GM18508 (cell line): ENCODE measurements around the gene SUSD4.

Source experiments
- ATAC-seq: cut with Tn5 transposase; IDR thresholded peaks from one replicate; pipeline ENCODE4 v1.9.1; 2021; ENCODE audit warnings: moderate number of reproducible peaks; ENCODE audit not compliant: insufficient read depth, unreplicated experiment

The SUSD4 gene

DNA sequence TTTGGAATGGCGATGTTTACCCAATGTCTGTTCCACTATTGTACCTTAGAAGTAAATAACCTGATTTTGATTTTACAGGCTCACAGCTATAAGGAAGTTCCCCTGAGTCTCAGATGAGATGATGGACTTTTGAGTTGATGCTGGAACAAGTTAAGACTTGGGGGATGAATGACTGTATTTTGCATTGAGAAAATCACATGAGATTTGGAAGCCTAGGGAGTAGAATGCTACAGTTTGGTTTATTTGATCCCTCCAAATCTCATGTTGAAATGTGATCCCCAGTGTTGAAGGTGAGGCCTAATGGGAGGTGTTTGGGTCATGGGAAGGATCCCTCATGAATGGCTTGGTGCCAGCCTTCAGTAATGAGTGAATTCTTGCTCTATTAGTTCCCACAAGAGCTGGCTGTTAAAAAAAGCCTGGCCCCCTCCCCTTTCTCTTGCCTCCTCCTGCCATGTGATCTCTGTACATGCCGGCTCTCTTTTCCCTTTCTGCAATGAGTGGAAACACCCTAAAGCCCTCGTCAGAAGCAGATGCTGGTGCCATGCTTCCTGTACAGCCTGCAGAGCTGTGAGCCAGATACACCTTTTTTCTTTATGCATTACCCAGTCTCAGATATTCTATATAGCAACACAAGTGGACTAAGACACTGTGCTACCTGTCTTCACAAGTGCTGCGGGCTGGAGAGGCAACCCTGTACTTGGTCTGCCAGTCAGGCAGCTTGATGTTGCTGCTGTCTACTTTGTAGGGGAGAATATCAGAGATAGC is 143.9 kb downstream of the SUSD4 start:
- ATAC-seq, result no peak

DNA sequence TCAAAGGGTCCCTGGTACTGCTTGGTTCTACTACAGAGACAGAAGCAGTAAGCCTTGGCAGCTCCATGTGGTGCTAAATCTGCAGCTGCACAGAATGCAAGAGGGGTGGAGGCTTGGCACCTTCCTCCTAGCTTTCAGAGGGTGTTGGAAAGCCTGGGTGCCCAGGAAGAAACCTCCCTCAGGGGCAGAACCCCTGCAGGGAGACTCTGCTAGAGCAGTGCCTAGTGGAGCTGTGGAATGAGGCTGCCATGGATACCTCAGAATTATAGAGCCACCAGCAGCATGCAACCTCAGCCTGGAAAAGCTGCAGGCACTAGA is 144.7 kb downstream of the SUSD4 start:
- no peak for ATAC-seq

DNA sequence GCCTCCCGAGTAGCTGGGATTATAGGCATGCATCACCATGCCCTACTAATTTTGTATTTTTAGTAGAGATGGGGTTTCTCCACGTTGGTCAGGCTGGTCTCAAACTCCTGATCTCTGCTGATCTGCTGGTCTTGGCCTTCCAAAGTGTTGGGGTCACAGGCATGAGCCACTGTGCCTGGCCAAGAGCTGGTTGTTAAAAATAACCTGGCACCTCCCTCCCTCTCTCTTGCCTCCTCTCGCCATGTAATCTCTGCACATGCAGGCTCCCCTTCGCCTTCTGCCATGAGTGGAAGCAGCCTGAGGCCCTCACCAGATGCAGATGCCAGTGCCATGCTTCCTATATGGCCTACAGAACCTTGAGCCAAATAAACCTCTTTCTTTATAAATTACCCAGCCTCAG is 146.2 kb downstream of the SUSD4 start:
- no peak for ATAC-seq

DNA sequence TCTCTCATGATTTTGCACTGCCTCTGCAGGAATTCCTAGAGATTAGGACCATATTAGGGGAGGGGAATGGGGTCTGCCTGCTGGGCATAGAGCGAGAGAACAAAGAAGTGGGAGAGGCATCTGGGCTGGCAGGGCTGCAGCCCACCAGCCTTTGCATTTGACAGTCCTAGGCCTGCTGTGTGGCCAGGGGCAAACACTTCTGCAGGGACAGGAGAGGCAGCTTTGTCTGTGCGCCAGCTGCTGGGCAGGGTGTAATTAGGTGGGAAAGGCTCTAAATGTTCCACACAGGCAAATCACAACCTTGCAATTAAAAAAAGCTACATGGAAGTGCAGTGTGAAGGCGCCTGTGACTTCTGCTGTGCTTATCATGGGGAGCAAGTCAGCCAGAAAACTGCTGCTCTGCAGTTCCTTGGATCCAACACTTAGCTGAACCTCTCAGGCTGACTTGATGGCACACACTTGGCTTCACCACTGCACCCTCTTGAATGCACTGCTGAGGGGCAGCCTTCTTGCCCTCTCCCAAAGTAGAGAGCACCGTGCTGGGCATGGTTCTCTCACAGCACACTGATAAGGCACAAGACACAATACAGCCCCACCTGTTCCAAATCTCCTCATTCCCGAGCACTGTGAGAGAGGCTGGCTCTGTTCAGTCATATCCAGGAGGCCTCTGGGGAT is 147.3 kb downstream of the SUSD4 start:
- ATAC-seq, result no peak

DNA sequence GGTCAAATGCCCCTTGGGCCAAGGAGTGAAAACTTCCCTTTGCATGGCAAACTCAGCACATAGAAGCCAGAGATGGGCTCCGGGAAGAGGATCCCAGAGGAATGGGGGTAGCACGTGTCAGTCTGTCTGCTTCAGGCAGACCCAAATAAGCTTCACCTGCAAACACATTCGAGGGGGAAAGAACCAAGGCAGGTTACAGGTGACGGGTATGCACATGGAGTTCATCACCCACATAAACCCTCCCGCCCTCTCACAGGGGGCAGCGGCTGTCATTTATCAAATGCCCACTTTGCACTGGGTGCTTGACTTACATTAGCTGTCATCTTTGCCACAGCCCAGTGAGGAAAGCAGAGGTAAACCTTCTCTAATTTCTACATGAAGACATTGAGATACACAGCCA is 147.9 kb downstream of the SUSD4 start:
- no peak for ATAC-seq

DNA sequence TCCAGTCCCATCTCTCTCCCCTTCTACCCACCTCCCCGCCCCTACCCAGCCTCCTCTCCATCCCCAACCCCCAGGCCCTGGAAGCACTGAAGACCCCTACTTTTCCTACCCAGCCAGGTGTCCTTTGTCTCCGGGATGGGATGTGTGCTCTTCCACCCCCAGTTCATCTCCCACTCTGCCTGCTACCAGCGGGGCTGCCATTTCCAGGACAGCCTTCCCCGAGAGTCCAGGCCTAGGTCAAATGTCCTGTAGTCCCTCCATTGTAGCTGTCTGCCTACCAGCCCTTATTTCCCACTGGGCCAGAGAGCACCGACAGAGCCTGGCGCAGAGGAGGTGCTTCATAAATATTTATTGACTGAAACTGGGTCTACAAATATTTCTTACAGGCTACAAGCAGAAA is 148.9 kb downstream of the SUSD4 start:
- no peak for ATAC-seq

DNA sequence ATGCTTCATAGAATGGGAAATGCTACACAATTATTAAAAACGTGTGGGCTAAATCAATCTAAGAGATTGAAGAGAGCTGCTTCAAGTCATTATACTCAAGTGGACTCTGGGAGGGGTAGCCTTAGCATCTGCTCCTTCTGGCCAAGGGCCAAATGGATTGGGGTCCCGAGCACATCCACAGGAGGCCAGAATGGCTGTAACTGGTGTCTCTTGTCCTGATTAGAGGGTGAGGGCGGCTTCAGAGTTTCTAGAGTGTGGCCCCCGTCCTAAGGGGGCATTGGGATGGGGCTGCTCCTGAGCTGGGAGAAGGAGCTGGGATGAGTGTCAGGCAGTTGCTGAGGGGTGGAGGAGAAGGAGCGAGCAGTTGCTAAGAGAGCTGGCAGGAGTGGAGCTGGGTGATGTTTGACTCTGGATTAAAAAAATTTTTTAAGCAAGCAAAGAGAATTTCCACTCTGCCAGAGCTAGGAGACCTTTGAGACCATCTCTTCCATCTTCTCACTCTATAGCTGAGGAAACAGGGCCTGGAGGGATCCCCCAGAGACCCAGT is 149.6 kb downstream of the SUSD4 start:
- no peak for ATAC-seq

DNA sequence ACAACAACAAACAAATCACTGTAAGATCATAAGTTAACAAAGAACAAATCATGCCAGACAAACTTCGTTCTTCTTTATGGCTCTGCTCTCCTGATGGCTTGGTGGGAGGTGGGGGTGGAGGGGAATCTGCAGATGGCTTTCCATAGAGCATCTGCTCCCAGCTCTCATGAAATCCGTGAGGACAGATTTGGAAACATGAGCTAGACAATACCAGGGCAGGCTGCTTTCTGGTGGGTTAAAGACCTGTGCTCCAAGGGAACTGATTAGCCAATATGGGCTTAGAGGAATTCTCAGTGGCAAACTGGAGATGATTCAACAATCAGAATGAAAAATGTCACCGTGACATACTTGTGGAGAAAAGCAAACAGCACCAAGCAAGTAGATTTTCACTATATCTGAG is 151.5 kb downstream of the SUSD4 start:
- ATAC-seq, result no peak

DNA sequence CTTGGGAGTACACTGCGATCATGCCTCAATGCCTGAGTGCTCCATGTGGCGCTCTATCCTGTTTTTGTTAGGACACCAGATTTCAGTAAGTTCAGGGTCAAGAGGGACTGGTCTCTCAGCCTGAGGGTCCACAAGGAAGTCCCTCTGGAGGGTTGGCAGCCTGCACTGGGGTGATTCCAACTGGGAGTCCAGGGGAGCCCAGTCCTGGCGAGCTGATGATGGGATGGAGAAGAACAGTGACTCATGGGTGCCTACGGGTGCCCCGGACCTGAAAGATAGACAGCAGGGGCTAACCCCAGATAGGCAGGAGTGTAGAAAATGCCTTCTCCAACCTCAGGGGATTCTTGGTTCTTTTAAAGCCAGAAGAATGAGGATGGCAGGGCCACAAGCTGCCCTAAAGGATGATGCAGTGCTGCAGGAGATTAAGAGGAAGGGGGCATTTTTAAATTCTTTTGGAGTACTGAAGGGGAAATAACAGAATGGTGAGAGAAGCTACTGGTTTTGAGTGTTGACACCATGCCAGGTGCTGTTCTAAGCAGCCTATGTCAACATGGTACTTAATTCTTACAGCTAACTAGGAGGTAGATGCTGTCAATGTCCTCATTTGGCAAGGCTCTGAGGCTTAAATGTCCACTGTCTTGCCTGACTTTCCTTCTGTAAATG is 152.5 kb downstream of the SUSD4 start:
- no peak for ATAC-seq

DNA sequence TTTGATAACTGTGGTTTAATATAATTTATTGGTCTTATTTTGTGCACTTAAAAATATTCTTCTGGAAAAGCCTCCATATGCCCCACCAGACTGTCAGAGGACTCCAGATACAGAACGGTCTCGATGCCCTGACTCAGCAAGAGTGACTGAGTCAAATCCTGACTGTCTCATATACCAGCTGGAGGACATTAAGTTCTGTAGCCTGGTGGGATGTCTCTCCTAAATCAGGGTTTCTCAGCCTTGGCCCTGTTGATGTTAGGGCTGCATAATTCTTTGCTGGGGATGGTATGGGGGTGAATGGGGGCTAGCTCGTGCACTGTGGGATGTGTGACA is 153.2 kb downstream of the SUSD4 start:
- ATAC-seq, result no peak

DNA sequence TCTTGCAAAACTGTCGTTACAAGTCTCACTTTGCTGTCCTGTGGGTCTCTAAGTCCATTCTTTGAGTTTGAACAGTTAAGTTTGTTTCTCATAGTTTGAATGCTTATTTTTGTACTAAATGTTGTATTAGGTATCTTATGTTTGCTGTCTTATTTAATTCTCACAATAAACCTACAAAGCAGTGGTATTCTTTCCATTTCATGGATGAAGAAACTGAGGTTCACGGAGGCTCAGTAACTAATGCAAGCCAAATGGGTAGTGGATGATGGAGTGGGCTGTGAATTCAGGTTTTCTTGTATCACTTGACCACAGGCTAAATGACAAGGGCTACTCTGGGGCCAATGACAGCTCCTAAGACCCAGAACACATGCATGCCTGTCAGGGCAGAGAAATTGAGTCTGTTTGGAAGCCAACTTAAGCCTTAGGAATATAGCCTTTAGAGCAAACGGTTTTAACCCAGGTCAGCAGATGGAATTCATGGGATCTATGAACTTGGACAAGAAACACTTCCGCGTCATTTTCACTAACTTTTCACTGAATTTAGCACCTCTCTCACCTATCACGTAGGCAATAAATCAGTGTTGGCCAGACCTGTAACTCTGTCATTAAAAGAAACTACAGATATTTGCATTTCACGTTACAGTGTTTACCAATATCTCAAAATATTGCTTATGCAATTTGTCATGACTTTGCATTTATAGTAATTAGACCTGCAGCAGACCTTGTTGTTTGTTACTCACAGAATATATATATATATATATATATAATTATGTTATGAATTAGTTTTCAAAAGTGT is 153.8 kb downstream of the SUSD4 start:
- ATAC-seq, result no peak

DNA sequence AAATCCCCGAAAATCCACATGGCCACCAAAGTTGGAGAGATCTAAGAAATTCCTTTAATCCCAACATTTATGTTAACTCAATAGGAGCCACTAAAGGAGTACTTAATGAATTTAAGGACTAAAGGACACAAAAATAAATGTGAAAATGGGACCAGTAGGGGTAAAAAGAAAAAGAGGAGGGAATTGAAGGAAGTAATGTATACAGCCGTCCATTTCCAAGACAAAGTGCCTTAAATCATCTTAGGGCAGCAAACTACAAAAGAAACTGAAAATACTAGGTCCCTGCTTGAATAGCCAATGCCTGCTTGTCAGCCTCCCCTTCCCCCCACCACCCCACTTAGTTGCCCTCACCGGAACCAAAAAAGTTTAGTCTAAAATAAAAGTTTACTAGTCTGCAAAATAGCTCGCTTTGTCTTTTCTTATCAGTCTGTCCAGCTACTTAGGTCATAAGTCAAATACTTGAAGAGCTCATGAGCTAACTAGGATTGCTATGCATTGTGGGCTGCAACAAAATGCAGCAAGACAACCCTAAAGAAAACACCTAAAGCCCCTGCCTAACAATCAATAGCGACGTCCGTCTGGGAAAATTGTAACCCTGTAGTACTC is 154.6 kb downstream of the SUSD4 start:
- ATAC-seq, result no peak

DNA sequence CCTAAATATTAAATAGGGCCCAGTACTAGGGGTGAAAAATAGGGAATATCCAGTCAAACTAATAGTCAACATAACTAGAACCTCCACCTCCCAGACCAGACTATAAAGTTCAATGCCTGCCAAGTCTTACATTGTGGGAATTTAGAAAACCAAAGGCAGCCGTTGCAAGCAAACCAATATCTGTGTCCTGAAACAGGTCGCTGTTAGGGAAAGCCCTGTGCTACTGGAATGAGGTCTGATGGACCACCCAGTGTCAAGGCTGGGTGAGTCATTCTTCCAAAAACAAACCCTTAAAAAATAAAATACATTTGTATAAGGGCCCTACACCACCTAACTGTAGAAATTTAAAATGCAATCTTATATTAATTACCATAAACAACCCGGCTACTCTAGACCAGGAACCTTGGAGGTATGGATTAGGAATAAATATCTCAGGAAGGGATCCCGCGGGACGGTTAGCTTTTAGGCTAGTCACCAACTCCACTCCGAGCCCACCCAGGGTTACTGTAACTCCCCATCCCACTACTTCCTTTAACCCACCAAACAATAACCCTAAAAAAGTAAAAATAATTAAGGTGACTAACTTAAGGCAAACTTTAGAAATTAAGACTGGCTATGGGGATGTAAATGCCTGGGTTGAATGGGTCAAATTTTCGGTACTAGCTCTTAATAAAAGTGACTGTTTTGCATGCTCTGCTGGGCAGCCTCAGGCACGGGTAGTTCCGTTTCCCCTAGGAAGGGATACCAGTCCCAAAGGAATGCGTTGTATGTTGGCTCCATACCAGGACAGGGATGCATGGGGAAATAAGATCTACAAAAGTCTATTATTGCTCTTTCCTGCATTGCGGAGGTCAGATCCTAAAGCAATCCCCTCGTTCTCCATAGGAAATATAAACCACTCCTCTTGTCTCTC is 155.6 kb downstream of the SUSD4 start:
- no peak for ATAC-seq

DNA sequence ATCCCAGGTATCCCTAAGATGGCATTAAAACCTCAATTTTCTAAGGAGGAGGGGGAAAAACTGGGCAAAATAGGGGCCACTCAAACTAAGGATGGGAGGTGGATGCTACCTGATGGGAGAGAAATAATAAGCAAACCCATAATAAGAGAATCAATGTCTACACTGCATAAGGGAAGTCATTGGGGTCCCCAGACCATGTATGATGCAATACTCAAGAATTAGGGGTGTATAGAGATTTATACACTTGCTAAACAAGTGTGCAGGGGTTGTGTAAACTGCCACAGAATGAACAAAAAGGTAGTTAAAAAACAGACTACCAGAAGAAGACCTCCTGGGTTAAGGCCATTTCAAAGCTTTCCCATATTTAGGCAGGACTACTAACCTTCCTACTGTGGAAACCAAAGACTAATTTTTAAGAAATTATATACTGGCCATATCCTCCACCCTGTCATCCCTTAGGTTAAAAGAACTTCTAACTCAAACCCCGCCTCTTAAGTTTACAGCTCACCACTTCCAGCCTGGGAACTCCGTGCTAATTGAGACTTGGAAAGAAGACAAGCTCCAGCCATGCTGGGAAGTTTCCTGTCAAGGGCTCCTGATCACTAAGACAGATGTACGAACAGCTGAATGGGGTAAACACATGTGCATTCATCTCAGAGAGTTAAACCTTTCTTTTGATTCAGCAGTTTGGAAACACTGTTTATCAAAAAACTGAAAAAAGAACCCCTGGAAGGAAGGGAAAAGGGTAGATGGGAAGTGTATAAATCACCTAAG is 156.5 kb downstream of the SUSD4 start:
- no peak for ATAC-seq

DNA sequence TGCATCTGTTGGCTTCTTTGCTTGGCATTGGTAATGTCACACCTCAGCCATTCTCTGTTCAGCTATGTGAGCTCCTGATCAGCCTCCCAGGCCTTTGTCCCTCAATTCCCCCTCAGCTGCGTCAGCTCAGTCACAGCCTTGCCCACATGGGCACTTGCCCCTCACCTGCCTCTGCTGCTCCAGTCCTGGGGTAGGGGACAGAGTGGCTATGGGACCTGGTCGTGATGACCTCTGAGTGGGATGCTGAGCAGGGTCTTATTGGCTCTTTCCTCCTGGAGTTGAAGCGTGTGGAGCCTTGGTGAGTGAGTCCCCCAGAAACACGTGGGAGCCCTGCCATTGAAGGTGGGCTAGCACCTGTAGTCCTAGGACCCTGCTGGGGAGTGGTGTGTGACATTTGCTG is 159.6 kb downstream of the SUSD4 start:
- ATAC-seq, result no peak

DNA sequence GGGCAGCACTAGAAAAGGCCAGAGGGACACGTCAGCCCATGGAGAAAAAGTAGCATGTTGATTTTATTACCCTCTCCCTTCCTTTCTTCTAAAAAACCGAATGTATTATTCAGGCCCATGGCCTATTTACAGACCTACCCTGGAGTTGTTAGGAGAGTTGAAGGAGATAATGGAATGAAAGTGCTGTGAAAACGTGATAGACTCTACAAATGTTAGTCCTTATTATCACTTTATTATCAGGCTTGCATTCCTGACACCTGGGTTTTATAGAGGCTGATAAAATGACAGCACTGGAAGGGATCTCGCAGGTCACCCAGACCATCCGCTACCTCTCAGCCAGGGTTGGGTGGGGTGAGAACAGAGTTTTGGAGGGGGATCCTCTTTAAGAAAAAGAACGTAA is 160.3 kb downstream of the SUSD4 start:
- no peak for ATAC-seq

DNA sequence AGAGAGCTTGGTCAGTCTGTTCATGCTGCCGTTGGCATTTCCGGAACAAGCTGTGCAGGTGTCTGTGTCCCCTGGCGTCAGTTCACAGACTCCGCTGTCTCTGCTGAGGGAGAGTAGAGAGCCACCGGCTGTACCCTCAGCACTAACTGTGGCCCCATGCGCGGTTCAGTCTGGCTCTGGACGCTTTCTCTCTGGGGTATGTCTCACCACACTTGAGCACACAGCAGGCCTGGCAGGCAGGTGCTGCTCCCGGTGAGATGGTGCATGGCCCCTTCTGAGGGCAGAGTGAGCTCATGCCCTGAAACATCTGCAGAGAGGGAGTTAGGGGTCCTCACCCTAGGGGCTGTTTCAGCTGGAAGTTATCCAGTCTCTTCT is 161.0 kb downstream of the SUSD4 start:
- ATAC-seq, result no peak

DNA sequence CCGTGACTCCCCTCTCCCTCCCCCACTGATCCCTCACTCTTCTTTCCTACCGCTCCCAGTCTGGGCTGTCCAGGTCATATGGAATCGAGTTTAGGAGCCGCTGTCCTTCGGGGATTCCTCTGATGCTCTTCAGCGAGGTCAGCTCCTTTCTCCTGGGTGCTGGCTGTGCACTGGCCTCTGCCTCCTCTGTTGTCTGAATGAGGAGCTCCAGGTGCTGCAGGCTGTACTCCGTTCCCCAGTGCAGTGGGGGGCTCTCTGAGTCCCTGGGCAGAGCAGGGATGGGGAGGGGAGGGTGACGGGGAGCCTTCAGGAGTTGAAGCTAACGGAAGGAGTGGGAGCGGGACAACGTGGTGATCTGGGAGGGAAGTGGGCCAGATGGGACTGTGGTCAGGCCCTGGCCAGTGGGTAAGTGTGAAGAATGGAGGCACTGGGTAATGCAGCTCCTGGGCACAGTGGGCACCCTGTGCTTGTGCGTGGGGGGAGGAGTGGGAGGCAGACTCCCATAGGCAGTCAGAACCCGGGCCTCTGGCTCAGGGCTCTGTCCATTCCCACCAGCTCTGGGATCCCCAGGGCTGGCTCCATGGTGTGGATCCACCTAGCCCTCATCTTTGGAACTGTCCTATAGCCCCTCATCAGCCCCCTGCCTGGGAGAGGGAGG is 161.5 kb downstream of the SUSD4 start:
- ATAC-seq, result no peak
